MG63 (cell line): ENCODE measurements around the gene LY6G6F. TPM values are rescaled to one million over a fixed set of nuclear protein-coding genes. Genes with fewer than 3 reads are reported as not detected.

Experiments
- DNase-seq: peaks from one replicate; pipeline ENCODE4 v3.0.0-alpha.2; 2020
- H3K27me3 ChIP-seq: fragments of 250-450 bp; sonication (Bioruptor Pico); 2 replicates; pipeline ENCODE4 v1.5.1; 2020; ENCODE audit warnings: mild to moderate bottlenecking, moderate library complexity
- H3K36me3 ChIP-seq: fragments of 250-450 bp; sonication (Bioruptor Pico); 2 replicates; pipeline ENCODE4 v1.5.1; 2020; ENCODE audit warnings: mild to moderate bottlenecking, moderate library complexity
- H3K4me3 ChIP-seq: fragments of 250-450 bp; sonication (Bioruptor Pico); 2 replicates; pipeline ENCODE4 v1.5.1; 2020; ENCODE audit warnings: mild to moderate bottlenecking, moderate library complexity
- H3K9me3 ChIP-seq: fragments of 250-450 bp; sonication (Bioruptor Pico); 2 replicates; pipeline ENCODE4 v1.5.1; 2020; ENCODE audit warnings: mild to moderate bottlenecking, moderate library complexity
- total RNA-seq: library from RNA; depleted of rRNA; stranded (reverse); fragments of >200 nt; shearing (Covaris generic); gene quantifications from 2 replicates; pipeline ENCODE4 v1.2.3, GENCODE V29; 2014; ENCODE audit warnings: low replicate concordance; rRNA removed

The LY6G6F gene
- total RNA-seq, 1 experiment from 2014 or later = not detected

- no peaks in the 10 kb centered on the region for H3K27me3 ChIP-seq
- no peaks in the 10 kb centered on the region for H3K9me3 ChIP-seq
- peaks cover 27% of the 10 kb centered on the region for H3K36me3 ChIP-seq
- peak within 1 kb of the TSS; percentile 69 for H3K4me3 ChIP-seq
- peak; percentile 96 for DNase-seq
These were observed 33.2 kb downstream of the LY6G6F start, which contains the start of gene MSH5 for GRCh38 chr6:31739639-31740396. MSH5 (plus strand) TSS chr6:31740005; CDS start chr6:31740467, 462 bp downstream.

GRCh38 chr6:31740397-31741223, 33.9 kb downstream of the LY6G6F start:
- peak overlapping the region; percentile 69 for H3K4me3 ChIP-seq
- H3K36me3 ChIP-seq = peaks cover 23% of the 10 kb centered on the region
- no peaks in the 10 kb centered on the region for H3K9me3 ChIP-seq
- no peaks in the 10 kb centered on the region for H3K27me3 ChIP-seq
- DNase-seq = no peak

GRCh38 chr6:31741815-31742214, 35.1 kb downstream of the LY6G6F start:
- Histone ChIP-seq H3K36me3 (peaks cover 28% of the 10 kb centered on the region), H3K9me3 (no peaks in the 10 kb centered on the region), H3K27me3 (no peaks in the 10 kb centered on the region), H3K4me3 (no peak overlapping the region)
- DNase-seq = no peak

- Histone ChIP-seq H3K27me3 (no peaks in the 10 kb centered on the region), H3K36me3 (peaks cover 29% of the 10 kb centered on the region), H3K9me3 (no peaks in the 10 kb centered on the region), H3K4me3 (no peak overlapping the region)
- DNase-seq = no peak
These were observed 36.2 kb downstream of the LY6G6F start for GRCh38 chr6:31742894-31743293.

- H3K36me3 ChIP-seq = peaks cover 31% of the 10 kb centered on the region
These were observed 37.8 kb downstream of the LY6G6F start for GRCh38 chr6:31744422-31744821.

GRCh38 chr6:31749301-31750036, 42.8 kb downstream of the LY6G6F start:
- no peaks in the 10 kb centered on the region for H3K27me3 ChIP-seq
- no peaks in the 10 kb centered on the region for H3K9me3 ChIP-seq
- H3K4me3 ChIP-seq = no peak overlapping the region
- DNase-seq = no peak
- peaks cover 8% of the 10 kb centered on the region; the same call in 1 of the 2 replicates for H3K36me3 ChIP-seq

More at GRCh38 chr6:31744422-31744821, 37.8 kb downstream of the LY6G6F start:
- no peaks in the 10 kb centered on the region for H3K27me3 ChIP-seq
- H3K9me3 ChIP-seq = no peaks in the 10 kb centered on the region
- DNase-seq = no peak
- no peak overlapping the region for H3K4me3 ChIP-seq

- no peak for DNase-seq
- no peaks in the 10 kb centered on the region for H3K9me3 ChIP-seq
- no peaks in the 10 kb centered on the region for H3K27me3 ChIP-seq
- peaks cover 8% of the 10 kb centered on the region; the same call in 1 of the 2 replicates for H3K36me3 ChIP-seq
- no peak overlapping the region for H3K4me3 ChIP-seq
These were observed 43.9 kb downstream of the LY6G6F start for GRCh38 chr6:31750411-31751022.

GRCh38 chr6:31752739-31753319, 46.2 kb downstream of the LY6G6F start:
- peak; percentile 51 for DNase-seq
- no peaks in the 10 kb centered on the region for H3K27me3 ChIP-seq
- H3K4me3 ChIP-seq = no peak overlapping the region
- H3K9me3 ChIP-seq = no peaks in the 10 kb centered on the region
- H3K36me3 ChIP-seq = peaks cover 2% of the 10 kb centered on the region; the same call in 1 of the 2 replicates

- Histone ChIP-seq H3K4me3 (no peak overlapping the region), H3K9me3 (no peaks in the 10 kb centered on the region)
- DNase-seq = no peak
These were observed 51.6 kb downstream of the LY6G6F start for GRCh38 chr6:31758281-31758680.

More at GRCh38 chr6:31758281-31758680, 51.6 kb downstream of the LY6G6F start:
- H3K27me3 ChIP-seq = no peaks in the 10 kb centered on the region
- no peaks in the 10 kb centered on the region for H3K36me3 ChIP-seq

Other genes with a start within 250 kb of the LY6G6F start
- gene MICB, start 208.7 kb upstream of the LY6G6F start, total RNA-seq = 13.1 and 17.6 TPM in 2 replicates
- not detected in 2 replicates for gene MCCD1, start 177.9 kb upstream of the LY6G6F start, total RNA-seq
- 389 and 536 TPM in 2 replicates for gene DDX39B, start 164.9 kb upstream of the LY6G6F start, total RNA-seq
- 2.1 and 3.4 TPM in 2 replicates for gene ATP6V1G2, start 160.3 kb upstream of the LY6G6F start, total RNA-seq
- 19.7 and 29.3 TPM in 2 replicates for gene NFKBIL1, start 159.3 kb upstream of the LY6G6F start, total RNA-seq
- not detected in 2 replicates for gene LTA, start 134.6 kb upstream of the LY6G6F start, total RNA-seq
- gene TNF, start 131.3 kb upstream of the LY6G6F start, total RNA-seq = not detected in 2 replicates
- not detected in 2 replicates for gene LTB, start 124.4 kb upstream of the LY6G6F start, total RNA-seq
- gene LST1, start 120.6 kb upstream of the LY6G6F start, total RNA-seq = not detected in 2 replicates
- not detected in 2 replicates for gene NCR3, start 113.9 kb upstream of the LY6G6F start, total RNA-seq
- not detected in 2 replicates for gene AIF1, start 91.6 kb upstream of the LY6G6F start, total RNA-seq
- gene PRRC2A, start 86.2 kb upstream of the LY6G6F start, total RNA-seq = 17.1 and 18.2 TPM in 2 replicates
- 82.2 and 194 TPM in 2 replicates for gene BAG6, start 54.2 kb upstream of the LY6G6F start, total RNA-seq
- gene APOM, start 51.0 kb upstream of the LY6G6F start, total RNA-seq = 0.56 TPM in 1 of 2 replicates, not detected in the other
- gene C6orf47, start 46.1 kb upstream of the LY6G6F start, total RNA-seq = 5.9 and 6.5 TPM in 2 replicates
- 21.4 and 24.2 TPM in 2 replicates for gene GPANK1, start 41.9 kb upstream of the LY6G6F start, total RNA-seq
- 88.8 and 99.8 TPM in 2 replicates for gene CSNK2B, start 40.8 kb upstream of the LY6G6F start, total RNA-seq
- gene LY6G5B, start 36.9 kb upstream of the LY6G6F start, total RNA-seq = 0.42 and 1.1 TPM in 2 replicates
- gene LY6G5C, start 25.8 kb upstream of the LY6G6F start, total RNA-seq = not detected in 2 replicates
- 19.4 and 43.4 TPM in 2 replicates for gene ABHD16A, start 3.5 kb upstream of the LY6G6F start, total RNA-seq
- gene LY6G6D, start 8.5 kb downstream of the LY6G6F start, total RNA-seq = not detected in 2 replicates
- not detected in 2 replicates for gene LY6G6C, start 14.9 kb downstream of the LY6G6F start, total RNA-seq
- not detected in 2 replicates for gene MPIG6B, start 16.5 kb downstream of the LY6G6F start, total RNA-seq
- gene DDAH2, start 22.4 kb downstream of the LY6G6F start, total RNA-seq = 24.6 and 31.9 TPM in 2 replicates
- gene CLIC1, start 29.7 kb downstream of the LY6G6F start, total RNA-seq = 571 and 764 TPM in 2 replicates
- 3.1 and 6.3 TPM in 2 replicates for gene MSH5, start 33.1 kb downstream of the LY6G6F start, total RNA-seq
- gene SAPCD1, start 55.8 kb downstream of the LY6G6F start, total RNA-seq = 2.5 TPM in 1 of 2 replicates, not detected in the other
- gene VWA7, start 70.5 kb downstream of the LY6G6F start, total RNA-seq = 0.13 and 0.84 TPM in 2 replicates
- 58.8 and 107 TPM in 2 replicates for gene VARS1, start 88.9 kb downstream of the LY6G6F start, total RNA-seq
- gene LSM2, start 100.1 kb downstream of the LY6G6F start, total RNA-seq = 57.0 and 58.4 TPM in 2 replicates
- gene HSPA1L, start 108.4 kb downstream of the LY6G6F start, total RNA-seq = 0.33 and 0.39 TPM in 2 replicates
- gene HSPA1A, start 108.7 kb downstream of the LY6G6F start, total RNA-seq = 32.5 and 71.8 TPM in 2 replicates
- gene HSPA1B, start 120.9 kb downstream of the LY6G6F start, total RNA-seq = 48.7 and 72.1 TPM in 2 replicates
- 11.7 and 14.6 TPM in 2 replicates for gene NEU1, start 156.0 kb downstream of the LY6G6F start, total RNA-seq
- not detected in 2 replicates for gene SLC44A4, start 172.1 kb downstream of the LY6G6F start, total RNA-seq
- gene EHMT2, start 190.8 kb downstream of the LY6G6F start, total RNA-seq = 30.4 and 38.9 TPM in 2 replicates
- gene ZBTB12, start 195.2 kb downstream of the LY6G6F start, total RNA-seq = 0.67 and 9.3 TPM in 2 replicates
- gene C2, start 220.9 kb downstream of the LY6G6F start, total RNA-seq = 0.13 and 0.20 TPM in 2 replicates
- 2.2 and 6.9 TPM in 2 replicates for gene CFB, start 239.2 kb downstream of the LY6G6F start, total RNA-seq